Ishikawa (cell line): Measurements from ENCODE around the gene TMEM132E.

Source experiments
- CEBPB ChIP-seq: IDR thresholded peaks from 2 replicates; pipeline ENCODE4 v1.6.1; 2012
- CREB1 ChIP-seq: IDR thresholded peaks from 2 replicates; pipeline ENCODE4 v1.6.1; 2012; ENCODE audit warnings: low read depth
- EGR1 ChIP-seq: IDR thresholded peaks from 2 replicates; pipeline ENCODE4 v1.6.1; 2012
- EP300 ChIP-seq: IDR thresholded peaks from 2 replicates; pipeline ENCODE4 v1.6.1; 2012; ENCODE audit warnings: borderline replicate concordance
- FOXM1 ChIP-seq: IDR thresholded peaks from 2 replicates; pipeline ENCODE4 v1.6.1; 2012; ENCODE audit warnings: low read depth, borderline replicate concordance
- MAX ChIP-seq: IDR thresholded peaks from 2 replicates; pipeline ENCODE4 v1.6.1; 2012
- NFIC ChIP-seq: IDR thresholded peaks from 2 replicates; pipeline ENCODE4 v1.6.1; 2012
- RAD21 ChIP-seq: IDR thresholded peaks from 2 replicates; pipeline ENCODE4 v1.6.1; 2012; ENCODE audit warnings: low read depth
- REST ChIP-seq: IDR thresholded peaks from 2 replicates; pipeline ENCODE4 v1.6.1; 2012; ENCODE audit warnings: low read depth, mild to moderate bottlenecking
- TAF1 ChIP-seq: IDR thresholded peaks from 2 replicates; pipeline ENCODE4 v1.6.1; 2012; ENCODE audit warnings: low read depth, mild to moderate bottlenecking
- TCF12 ChIP-seq: IDR thresholded peaks from 2 replicates; pipeline ENCODE4 v1.6.1; 2012; ENCODE audit warnings: low read depth
- TEAD4 ChIP-seq: IDR thresholded peaks from 2 replicates; pipeline ENCODE4 v1.6.1; 2012
- YY1 ChIP-seq: IDR thresholded peaks from 2 replicates; pipeline ENCODE4 v1.6.1; 2012; ENCODE audit warnings: low read depth
- ZBTB7A ChIP-seq: IDR thresholded peaks from 2 replicates; pipeline ENCODE4 v1.6.1; 2012; ENCODE audit warnings: low read depth
- TF ChIP-seq, protein P1 (sequence below): IDR thresholded peaks from 2 replicates; pipeline ENCODE4 v1.6.1; 2012

The TMEM132E gene

DNA sequence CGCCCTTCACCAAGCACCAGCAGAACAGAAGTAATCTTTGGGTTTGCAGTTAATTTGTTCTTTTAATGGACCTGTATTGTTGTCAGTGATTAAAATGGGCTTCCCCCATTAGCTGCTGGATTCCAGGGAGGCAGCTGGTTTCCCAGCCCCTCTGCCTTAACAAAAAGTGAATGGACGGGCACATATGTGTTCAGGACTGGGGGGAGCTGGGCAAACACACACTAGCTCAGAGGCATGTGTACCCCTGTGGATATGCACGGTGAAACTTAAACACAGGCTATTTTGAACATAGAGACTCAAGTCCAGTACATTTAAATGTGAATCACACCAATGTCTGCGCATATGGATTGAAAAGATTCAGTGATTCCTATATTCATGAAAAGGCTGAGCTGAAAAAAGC, 25.5 kb upstream of the TMEM132E start:
- TF ChIP-seq NFIC (no peak), TCF12 (no peak), TAF1 (no peak), RAD21 (no peak), EP300 (no peak), EGR1 (no peak), YY1 (no peak), MAX (no peak), TEAD4 (no peak), FOXM1 (no peak), CREB1 (no peak)
- TF ChIP-seq, protein P1, sequence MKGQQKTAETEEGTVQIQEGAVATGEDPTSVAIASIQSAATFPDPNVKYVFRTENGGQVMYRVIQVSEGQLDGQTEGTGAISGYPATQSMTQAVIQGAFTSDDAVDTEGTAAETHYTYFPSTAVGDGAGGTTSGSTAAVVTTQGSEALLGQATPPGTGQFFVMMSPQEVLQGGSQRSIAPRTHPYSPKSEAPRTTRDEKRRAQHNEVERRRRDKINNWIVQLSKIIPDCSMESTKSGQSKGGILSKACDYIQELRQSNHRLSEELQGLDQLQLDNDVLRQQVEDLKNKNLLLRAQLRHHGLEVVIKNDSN = no peak

DNA sequence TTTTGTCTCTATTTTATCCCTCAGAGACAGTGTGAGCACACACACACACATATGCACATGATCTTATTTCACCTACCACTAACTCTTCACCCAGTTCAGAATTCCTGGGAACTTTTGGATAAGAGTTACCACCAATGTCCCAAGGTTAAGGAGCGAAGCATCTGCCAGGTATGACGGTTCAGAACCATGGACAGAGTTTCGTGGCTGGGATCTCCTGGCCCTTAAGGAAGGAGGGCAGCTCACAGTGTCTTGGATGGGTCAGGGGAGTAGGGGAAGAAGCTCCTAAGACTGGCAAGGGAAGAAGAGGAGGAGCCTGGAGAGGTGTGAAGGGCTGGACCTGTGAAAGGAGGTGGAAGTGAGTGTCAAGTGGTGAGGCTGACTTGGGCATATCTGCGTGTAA, 23.0 kb upstream of the TMEM132E start:
- TF ChIP-seq, protein P1 = no peak
- TF ChIP-seq RAD21 = no peak
- peak; percentile 88 for TF ChIP-seq REST
- TF ChIP-seq CEBPB = no peak

DNA sequence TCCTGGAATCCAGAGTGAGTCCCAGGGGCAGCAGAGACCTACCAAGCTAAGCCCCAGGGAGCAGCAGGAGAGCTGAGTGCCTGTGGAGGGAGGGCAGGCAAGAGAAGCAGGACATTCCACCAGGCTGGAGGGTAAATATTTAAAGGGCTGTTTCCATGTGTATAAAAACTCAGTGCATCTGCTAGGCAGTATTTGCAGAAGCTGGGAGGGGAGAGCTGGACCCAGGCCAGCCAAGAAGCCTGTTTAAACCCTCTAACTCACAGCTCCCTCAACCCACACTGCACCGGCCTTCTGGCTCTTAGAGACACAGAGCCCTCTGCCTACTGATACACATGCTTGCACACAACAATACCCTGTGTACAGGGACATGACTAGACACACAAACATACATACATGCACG, 22.5 kb upstream of the TMEM132E start:
- TF ChIP-seq FOXM1 = no peak

GRCh38 chr17:34561328-34561727, 18.1 kb upstream of the TMEM132E start:
- TF ChIP-seq ZBTB7A = no peak
- no peak for TF ChIP-seq TAF1
- TF ChIP-seq CEBPB = no peak
- no peak for TF ChIP-seq RAD21
- TF ChIP-seq CREB1 = no peak
- no peak for TF ChIP-seq FOXM1
- TF ChIP-seq EP300 = no peak
- TF ChIP-seq EGR1 = no peak

DNA sequence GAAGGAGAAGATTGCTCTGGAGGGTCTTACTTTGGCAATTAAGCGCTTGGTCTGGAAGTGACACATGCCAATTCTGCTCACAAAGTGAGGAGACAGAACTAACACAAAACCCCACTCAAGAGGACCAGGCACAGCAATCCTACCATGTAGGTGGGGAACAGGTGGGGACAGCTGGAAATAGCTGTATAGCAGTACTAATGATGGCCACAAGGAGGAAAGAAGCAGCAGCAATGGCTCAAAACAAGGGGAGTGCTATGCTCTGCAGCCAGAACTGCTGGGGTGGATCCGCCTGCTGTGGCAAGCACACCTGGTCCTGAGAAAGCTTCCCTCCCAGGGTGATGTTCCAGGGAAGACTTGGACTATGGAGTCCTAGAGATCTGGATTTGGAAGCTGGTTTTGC, 17.0 kb upstream of the TMEM132E start:
- TF ChIP-seq NFIC (no peak), ZBTB7A (no peak), RAD21 (no peak), REST (no peak)

GRCh38 chr17:34565713-34566112, 13.7 kb upstream of the TMEM132E start:
- TF ChIP-seq CREB1 (no peak), CEBPB (no peak), TCF12 (no peak), EGR1 (no peak), NFIC (no peak), TEAD4 (no peak), EP300 (no peak), REST (no peak), ZBTB7A (no peak), MAX (no peak), FOXM1 (no peak), RAD21 (no peak), YY1 (no peak), TAF1 (no peak)
- TF ChIP-seq, protein P1 = no peak
